Right lobe of liver (tissue), 6 donors: ENCODE results near the gene MMP25. TPM values are rescaled to one million over a fixed set of nuclear protein-coding genes. Genes with fewer than 3 reads are reported as not detected.

Source experiments
- ATAC-seq, 4 donors: fragments of 200-7000 bp; cut with Tn5 transposase; one replicate each; pipeline ENCODE4 v1.9.1; 2020; ENCODE audit warnings: mild to moderate bottlenecking in 4 of 4, moderate library complexity in 4 of 4
- DNase-seq, 3 donors: peaks; one replicate each; pipeline ENCODE4 v3.0.0-alpha.2; 2020
- H3K27ac ChIP-seq, 3 donors: fragments of 200-600 bp; one replicate each; pipeline ENCODE4 v1.8.0; 2022
- H3K27me3 ChIP-seq, 2 donors: fragments of 200-600 bp; one replicate each; pipeline ENCODE4 v1.8.0; 2022
- H3K36me3 ChIP-seq, 4 donors: fragments of 200-600 bp; sonication (generic) in 1 of 4; one replicate each; pipeline versions ENCODE4 v1.5.1 to v1.8.0; 2017 to 2022; ENCODE audit warnings: control low read depth in 1 of 4
- H3K4me1 ChIP-seq, 4 donors: fragments of 200-600 bp; sonication (generic) in 1 of 4; one replicate each; pipeline versions ENCODE4 v1.5.1 to v1.8.0; 2017 to 2022; ENCODE audit warnings: control low read depth in 1 of 4
- H3K4me3 ChIP-seq, 3 donors: fragments of 200-600 bp; one replicate each; pipeline ENCODE4 v1.8.0; 2022
- H3K9me3 ChIP-seq, 4 donors: fragments of 200-600 bp; sonication (generic) in 1 of 4; one replicate each; pipeline versions ENCODE4 v1.5.1 to v1.8.0; 2017 to 2022; ENCODE audit warnings: control low read depth in 1 of 4
- CTCF ChIP-seq, 4 donors: fragments of 200-600 bp in 3 of 4; fragments of 450-650 bp in 1 of 4; IDR thresholded peaks; one replicate each; pipeline versions ENCODE4 v1.5.1 to v1.8.0; 2016 to 2022; ENCODE audit warnings: antibody characterized with exemption in 4 of 4, mild to moderate bottlenecking in 2 of 4
- POLR2A ChIP-seq: fragments of 450-650 bp; IDR thresholded peaks from one replicate; pipeline ENCODE4 v1.6.1; 2017; ENCODE audit warnings: antibody characterized with exemption, mild to moderate bottlenecking
- WGBS: methylation state at CpG from one replicate; pipeline ENCODE4 v1.1.6; 2018; ENCODE audit warnings: low coverage, low lambda C conversion rate; ENCODE audit not compliant: insufficient coverage; ENCODE audit errors: missing lambda C conversion rate; 5-methylcytosine and 5-hydroxymethylcytosine counted together
- intact Hi-C, 2 donors: fragments of 100-400 bp; cut with DNase I; formaldehyde crosslinking; loops; one replicate each; pipeline versions ENCODE4 v1.11.2 to v1.14.1; 2022
- total RNA-seq, 6 experiments: library from RNA; depleted of rRNA in 2 of 6; stranded (reverse); fragments of >200 nt in 2 of 6; fragmentation: NEBNext Ultra II Directional in 3 of 6; extraction: Animal tissue kit (Norgen Biotek cat#: 25700) in 3 of 6; gene quantifications; one replicate each; pipeline versions ENCODE4 v1.1.0 to v1.2.4, GENCODE V29; 2016 to 2023
- donor health status: DM: no; HTN: yes; CAD: no.
- donor health status: DM: no; HTN: no; CAD: no.
- donor health status: DM: no; HTN: no; CAD: no.
- donor health status: DM: no; HTN: yes; CAD: no.
- donor health status: DM: no; HTN: yes; CAD: no.

MMP25 gene
- total RNA-seq, 6 experiments from 2014 or later: 1.3 to 2.0 (median 1.6) TPM

- Histone ChIP-seq H3K36me3 (no peaks in the 10 kb centered on the region), H3K9me3 (no peaks in the 10 kb centered on the region), H3K4me1 (peaks cover 0 to 3% (median 0%) of the 10 kb centered on the region in 4 donors), H3K27me3 (peaks cover 0 to 15% of the 10 kb centered on the region in 2 donors), H3K4me3 (no peak within 1 kb of the TSS), H3K27ac (no peak within 1 kb of the TSS)
- ATAC-seq: no peak
- no peak for TF ChIP-seq CTCF (IDR thresholded peaks at IDR 0.05)
- TF ChIP-seq POLR2A: no peak
- DNase-seq: no peak
- WGBS: 0% methylated on average over 2 of the region's 44 CpGs
- intact Hi-C loops: no loop called here
Measured at GRCh38 chr16:3036726-3037315, 9.5 kb upstream of the MMP25 start, which contains the start of gene BICDL2. TSS of gene BICDL2 (minus strand) at chr16:3036944. CDS start at chr16:3035496, 1,448 bp downstream.

DNA sequence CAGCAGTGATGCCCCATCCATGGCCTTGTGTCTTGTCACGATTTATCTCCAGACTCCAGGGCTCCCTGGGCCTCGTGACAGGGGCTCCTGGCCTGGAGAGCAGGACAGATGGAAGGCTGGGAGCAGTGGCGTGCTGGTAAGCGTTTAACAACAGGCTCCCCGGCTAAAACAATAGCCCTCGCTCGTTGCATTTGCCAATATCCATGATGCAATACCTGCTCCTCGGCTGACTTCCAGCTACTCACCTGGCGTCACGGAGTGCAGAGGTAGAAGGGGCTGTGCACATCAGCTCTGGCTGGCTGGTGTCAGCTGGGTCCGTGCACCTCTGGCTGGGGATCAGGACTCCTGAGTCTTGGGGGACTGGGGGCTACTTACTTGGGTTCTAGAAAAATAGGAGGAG is 8.1 kb upstream of the MMP25 start:
- peak; percentile 30 to 77 (median 58) for ATAC-seq
- WGBS: 5% methylated on average over 6 of the region's 11 CpGs
- DNase-seq: peak in 1 of 3 donors; percentile 66
- Histone ChIP-seq H3K4me1 (peaks cover 0 to 3% (median 0%) of the 10 kb centered on the region in 4 donors), H3K27ac (no peak overlapping the region), H3K36me3 (no peaks in the 10 kb centered on the region), H3K9me3 (no peaks in the 10 kb centered on the region), H3K4me3 (no peak overlapping the region), H3K27me3 (peaks cover 0 to 15% of the 10 kb centered on the region in 2 donors)
- no peak for TF ChIP-seq CTCF (IDR thresholded peaks at IDR 0.05)
- TF ChIP-seq POLR2A: no peak
- intact Hi-C loops: no loop called here

DNA sequence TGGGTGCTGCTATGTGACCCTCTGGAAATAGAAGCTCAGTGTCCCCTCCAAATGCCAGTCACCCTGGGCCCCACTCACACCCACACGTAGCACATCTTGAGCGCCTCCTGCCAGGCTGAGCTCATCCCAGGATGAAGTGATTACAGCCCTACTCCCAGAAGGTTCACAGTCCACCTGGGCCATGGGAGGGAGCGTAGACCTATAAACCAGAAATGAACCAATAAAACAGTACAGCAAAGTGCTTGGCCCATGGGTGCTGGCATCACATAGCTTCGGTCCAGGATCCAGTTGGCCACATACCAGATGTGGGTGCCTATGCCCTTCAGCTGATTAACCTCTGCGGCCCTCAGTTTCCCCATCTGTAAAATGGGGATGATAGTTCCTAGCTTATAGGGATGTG is 7.5 kb upstream of the MMP25 start:
- no peaks in the 10 kb centered on the region for H3K36me3 ChIP-seq
- no peak overlapping the region for H3K4me3 ChIP-seq
- ATAC-seq (peak in 1 of 4 donors; percentile 6), DNase-seq (no peak)
- peaks cover 0 to 15% of the 10 kb centered on the region in 2 donors for H3K27me3 ChIP-seq
- peaks cover 0 to 3% (median 0%) of the 10 kb centered on the region in 4 donors for H3K4me1 ChIP-seq
- no peak overlapping the region for H3K27ac ChIP-seq
- no peaks in the 10 kb centered on the region for H3K9me3 ChIP-seq
- 70% methylated on average over 2 of the region's 5 CpGs for WGBS
- no peak for TF ChIP-seq CTCF (IDR thresholded peaks at IDR 0.05)
- TF ChIP-seq POLR2A: no peak
- intact Hi-C loops: no loop called here

DNA sequence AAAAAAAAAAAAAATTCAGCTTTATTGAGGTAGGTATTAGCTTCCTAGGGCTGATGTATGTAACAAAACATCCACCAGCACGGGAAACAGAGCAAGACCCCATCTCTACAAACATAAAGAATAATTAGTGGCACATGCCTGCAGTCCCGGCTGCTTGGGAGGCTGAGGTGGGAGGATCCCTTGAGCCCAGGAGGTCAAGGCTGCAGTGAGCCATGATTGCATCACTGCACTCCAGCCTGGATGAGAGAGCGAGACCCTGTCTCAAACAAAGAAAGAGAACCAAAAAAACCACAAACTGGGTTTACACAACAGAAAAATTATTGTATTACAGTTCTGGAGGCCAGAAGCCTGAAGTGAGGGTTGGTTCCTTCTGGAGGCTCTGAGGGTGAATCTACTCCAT is 4.0 kb upstream of the MMP25 start:
- intact Hi-C loops: no loop called here
- ATAC-seq: no peak
- no peak for TF ChIP-seq POLR2A
- no peak for TF ChIP-seq CTCF (IDR thresholded peaks at IDR 0.05)
- Histone ChIP-seq H3K4me3 (no peak overlapping the region), H3K4me1 (peaks cover 0 to 16% (median 0%) of the 10 kb centered on the region in 4 donors), H3K27me3 (peaks cover 0 to 29% of the 10 kb centered on the region in 2 donors), H3K27ac (no peak overlapping the region), H3K36me3 (no peaks in the 10 kb centered on the region), H3K9me3 (no peaks in the 10 kb centered on the region)
- WGBS: 79% methylated on average over 3 of the region's 3 CpGs
- DNase-seq: no peak
